OCI-LY7 (cell line): ENCODE results near the gene SNX9.

ENCODE experiments used
- EZH2phosphoT487 ChIP-seq: fragments of 200-600 bp; sonication (generic); IDR thresholded peaks from 2 replicates; pipeline ENCODE4 v1.6.1; 2018; ENCODE audit warnings: low read depth, borderline replicate concordance, mild to moderate bottlenecking, mixed run types, antibody characterized with exemption, low read length, moderate library complexity, mixed read lengths
- TF ChIP-seq, protein P1 (sequence below): fragments of 200-600 bp; sonication (generic); conservative IDR thresholded peaks from 2 replicates; pipeline ENCODE4 v1.5.1; 2014; ENCODE audit warnings: mild to moderate bottlenecking, antibody characterized with exemption, low read length, moderate library complexity, mixed read lengths

DNA sequence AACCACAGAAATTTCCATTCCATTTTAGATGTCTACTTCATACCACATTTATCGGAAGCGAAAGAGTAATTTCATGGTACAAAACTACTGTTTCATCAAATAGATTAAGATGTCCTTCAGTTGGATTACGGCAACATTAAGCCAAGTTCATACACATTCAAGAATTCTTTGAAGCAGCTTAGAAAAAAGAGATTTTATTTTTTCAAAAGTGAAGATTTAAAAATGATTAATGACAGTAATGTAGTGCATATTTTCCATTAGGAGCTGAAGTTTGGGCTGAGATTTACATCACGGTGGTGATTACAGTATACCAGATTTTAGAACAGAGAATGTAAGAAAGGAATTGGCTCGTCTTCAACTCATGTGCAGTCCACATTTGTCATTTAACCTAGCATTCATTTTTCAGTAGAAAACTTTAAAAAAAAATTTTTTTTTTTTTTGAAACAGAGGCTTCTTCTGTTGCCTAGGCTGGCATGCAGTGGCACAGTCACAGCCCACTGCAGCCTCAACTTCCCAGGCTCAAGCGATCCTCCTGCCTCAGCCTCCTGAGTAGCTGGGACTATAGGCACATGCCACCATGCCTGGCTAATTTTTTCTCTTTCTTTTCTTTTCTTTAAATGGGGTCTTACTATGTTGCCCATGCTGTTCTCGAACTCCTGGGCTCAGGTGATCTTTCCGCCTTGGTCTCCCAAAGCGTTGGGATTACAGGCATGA is 160.5 kb downstream of the SNX9 start:
- TF ChIP-seq, protein P1, sequence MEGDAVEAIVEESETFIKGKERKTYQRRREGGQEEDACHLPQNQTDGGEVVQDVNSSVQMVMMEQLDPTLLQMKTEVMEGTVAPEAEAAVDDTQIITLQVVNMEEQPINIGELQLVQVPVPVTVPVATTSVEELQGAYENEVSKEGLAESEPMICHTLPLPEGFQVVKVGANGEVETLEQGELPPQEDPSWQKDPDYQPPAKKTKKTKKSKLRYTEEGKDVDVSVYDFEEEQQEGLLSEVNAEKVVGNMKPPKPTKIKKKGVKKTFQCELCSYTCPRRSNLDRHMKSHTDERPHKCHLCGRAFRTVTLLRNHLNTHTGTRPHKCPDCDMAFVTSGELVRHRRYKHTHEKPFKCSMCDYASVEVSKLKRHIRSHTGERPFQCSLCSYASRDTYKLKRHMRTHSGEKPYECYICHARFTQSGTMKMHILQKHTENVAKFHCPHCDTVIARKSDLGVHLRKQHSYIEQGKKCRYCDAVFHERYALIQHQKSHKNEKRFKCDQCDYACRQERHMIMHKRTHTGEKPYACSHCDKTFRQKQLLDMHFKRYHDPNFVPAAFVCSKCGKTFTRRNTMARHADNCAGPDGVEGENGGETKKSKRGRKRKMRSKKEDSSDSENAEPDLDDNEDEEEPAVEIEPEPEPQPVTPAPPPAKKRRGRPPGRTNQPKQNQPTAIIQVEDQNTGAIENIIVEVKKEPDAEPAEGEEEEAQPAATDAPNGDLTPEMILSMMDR: no peak
- no peak for TF ChIP-seq EZH2phosphoT487
